ENCODE results near the gene PPP2R2C.

PPP2R2C gene

DNA sequence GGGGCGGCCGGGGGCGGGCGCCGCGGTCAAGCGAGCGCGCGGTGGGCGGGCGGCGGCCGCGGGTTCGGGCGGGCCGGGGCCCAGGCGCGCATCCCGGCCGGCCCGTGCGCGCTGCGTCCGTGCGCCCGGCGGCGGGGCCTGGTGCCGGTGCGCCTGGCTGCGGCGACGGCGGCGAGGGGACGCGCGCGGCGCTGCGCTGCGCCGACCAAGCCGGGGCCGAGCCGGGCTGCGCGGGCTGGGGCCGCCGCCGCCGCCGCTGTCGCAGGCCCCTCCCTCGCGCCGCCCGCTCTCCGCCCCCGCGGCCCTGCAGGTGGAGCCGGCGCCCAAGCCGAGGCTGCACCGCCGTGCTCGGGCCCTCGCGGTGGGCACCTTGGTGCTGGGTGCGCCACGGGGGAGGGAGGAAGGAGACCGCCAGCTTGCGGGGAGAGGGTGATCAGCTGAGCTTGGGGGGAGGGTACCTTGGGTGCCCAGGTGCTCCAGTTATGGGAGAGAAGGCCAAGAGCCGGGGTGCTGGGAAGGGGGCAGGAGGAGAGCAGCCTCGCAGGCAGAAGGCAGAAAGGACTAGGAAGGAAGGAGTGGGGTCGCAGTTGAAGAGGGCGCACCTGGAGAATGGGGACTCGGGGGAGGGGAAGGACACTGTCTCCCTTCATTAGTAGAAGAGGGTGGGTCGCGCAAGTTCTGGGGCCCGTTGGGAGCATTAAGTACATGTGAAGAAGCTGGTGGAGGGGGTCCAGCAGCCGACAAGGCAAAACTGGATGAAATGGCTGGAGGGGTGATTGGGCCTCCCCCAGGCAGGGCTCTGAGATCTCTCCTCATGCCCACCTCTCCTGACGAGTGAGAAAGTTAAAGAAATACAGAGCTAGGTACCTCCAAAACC is at the start of gene PPP2R2C:
TSS of gene PPP2R2C (minus strand) at position 228 of the 877 bp plus-strand sequence. CDS start 385 bp downstream, outside the sequence.
- no peak within 1 kb of the TSS for H3K4me3 ChIP-seq (ENCODE audit: low read depth, low read length)
- no peak for DNase-seq (ENCODE audit: low read depth, low spot score)

DNA sequence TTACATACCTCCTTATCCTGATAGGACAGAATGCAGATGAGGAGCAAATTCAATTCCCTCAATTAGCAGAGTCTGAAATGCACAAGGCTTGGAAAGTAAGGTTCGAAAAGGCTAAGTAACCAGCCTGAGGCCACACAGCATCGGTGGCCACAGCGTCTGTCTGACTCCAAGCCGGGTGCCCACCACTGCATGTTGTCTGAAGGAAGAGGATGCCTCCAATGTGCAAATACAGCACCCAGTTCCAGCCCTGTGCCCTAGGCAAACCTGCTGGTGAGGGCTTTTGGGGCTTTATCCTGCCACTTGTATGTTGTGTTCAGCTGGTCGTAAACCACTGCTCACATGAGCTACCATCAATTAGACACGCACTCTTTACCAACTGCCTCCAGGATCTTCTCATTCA is 48.6 kb upstream of the PPP2R2C start:
- in situ Hi-C loops (cut with HindIII; ENCODE audit: low sequenced_read_pairs) = no loop called here
- no peak for DNase-seq (ENCODE audit: low read depth, low spot score)
- no peak overlapping the region for H3K4me3 ChIP-seq (ENCODE audit: low read depth, low read length)
- TF ChIP-seq, protein P1, sequence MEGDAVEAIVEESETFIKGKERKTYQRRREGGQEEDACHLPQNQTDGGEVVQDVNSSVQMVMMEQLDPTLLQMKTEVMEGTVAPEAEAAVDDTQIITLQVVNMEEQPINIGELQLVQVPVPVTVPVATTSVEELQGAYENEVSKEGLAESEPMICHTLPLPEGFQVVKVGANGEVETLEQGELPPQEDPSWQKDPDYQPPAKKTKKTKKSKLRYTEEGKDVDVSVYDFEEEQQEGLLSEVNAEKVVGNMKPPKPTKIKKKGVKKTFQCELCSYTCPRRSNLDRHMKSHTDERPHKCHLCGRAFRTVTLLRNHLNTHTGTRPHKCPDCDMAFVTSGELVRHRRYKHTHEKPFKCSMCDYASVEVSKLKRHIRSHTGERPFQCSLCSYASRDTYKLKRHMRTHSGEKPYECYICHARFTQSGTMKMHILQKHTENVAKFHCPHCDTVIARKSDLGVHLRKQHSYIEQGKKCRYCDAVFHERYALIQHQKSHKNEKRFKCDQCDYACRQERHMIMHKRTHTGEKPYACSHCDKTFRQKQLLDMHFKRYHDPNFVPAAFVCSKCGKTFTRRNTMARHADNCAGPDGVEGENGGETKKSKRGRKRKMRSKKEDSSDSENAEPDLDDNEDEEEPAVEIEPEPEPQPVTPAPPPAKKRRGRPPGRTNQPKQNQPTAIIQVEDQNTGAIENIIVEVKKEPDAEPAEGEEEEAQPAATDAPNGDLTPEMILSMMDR (IDR thresholded peaks at IDR 0.05; ENCODE audit: low read depth, low read length) = no peak

More for the DNA sequence above, at the start of gene PPP2R2C:
- in situ Hi-C loops (cut with HindIII; ENCODE audit: low sequenced_read_pairs) = no loop called here
- TF ChIP-seq, protein P1 (IDR thresholded peaks at IDR 0.05; ENCODE audit: low read depth, low read length) = no peak

DNA sequence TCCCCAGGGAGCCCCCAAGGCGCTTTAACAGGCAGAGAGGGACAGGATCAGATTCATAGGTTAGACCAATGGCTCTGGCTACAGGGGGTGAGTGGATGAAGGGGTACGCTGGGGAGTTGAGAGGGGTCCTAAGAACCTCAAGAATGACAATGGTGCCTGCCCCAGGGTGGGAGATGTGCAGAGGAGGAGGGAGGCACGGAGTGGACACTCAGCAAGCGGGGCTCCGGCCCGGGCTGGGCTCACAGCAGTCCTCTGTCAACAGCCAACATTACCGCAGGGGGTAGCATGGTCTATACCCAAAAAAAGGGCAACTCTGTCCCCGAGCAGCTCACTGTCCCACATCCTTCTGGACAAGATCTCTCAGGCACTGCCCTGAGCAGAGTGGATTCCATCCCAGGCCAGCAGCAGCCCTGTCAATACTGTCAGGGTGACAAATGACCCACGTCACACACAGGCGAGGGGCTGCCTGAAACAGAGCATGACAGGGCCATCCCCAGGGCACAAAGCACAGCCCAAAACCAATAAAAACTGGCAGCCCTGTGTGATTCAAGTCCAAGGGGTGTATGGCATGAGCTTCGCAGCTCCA is 47.7 kb upstream of the PPP2R2C start:
- no peak overlapping the region for H3K4me3 ChIP-seq (ENCODE audit: low read depth, low read length)
- TF ChIP-seq, protein P1 (IDR thresholded peaks at IDR 0.05; ENCODE audit: low read depth, low read length) = no peak
- in situ Hi-C loops (cut with HindIII; ENCODE audit: low sequenced_read_pairs) = no loop called here
- DNase-seq (ENCODE audit: low read depth, low spot score) = no peak

DNA sequence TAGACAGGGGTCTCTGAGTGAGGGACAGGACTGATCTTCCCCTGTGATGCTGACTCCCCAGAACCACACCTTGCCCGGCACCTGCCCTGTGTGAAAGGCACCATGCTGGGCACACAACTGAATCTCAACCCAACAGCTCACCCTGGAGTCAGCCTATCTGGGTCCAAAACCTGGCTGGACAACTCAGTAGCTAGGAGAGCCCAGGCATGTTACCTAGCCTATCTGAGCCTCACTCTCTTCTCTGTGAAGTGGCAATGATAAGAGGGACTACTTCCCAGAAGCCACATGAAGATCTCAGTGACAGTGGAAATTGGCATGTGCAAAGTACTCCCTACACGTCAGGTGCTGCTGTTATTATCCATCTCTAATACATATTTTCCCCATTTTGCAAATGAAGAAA is 44.8 kb upstream of the PPP2R2C start:
- in situ Hi-C loops (cut with HindIII; ENCODE audit: low sequenced_read_pairs) = no loop called here
- no peak for DNase-seq (ENCODE audit: low read depth, low spot score)
- no peak overlapping the region for H3K4me3 ChIP-seq (ENCODE audit: low read depth, low read length)
- TF ChIP-seq, protein P1 (IDR thresholded peaks at IDR 0.05; ENCODE audit: low read depth, low read length) = no peak

DNA sequence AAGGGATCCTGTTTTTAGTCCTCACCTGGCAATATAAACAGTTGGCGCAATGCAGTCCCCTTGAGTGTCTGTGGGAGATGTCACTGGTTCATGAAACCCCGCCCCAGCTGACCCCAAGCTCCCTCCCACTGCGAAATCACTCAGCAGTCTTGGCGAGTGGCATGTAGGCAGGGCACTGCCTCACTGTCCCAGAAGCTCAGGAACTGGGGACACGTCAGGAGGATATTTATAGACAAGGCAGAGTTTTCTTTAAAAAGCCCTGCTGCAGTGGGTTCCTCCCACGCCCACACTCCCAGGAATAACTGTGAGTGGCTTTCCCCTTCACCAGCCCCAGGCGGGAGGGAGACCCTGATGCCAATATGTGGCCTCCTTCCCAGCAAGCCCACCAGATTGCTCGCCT is 44.3 kb upstream of the PPP2R2C start:
- TF ChIP-seq, protein P1 (IDR thresholded peaks at IDR 0.05; ENCODE audit: low read depth, low read length) = no peak
- in situ Hi-C loops (cut with HindIII; ENCODE audit: low sequenced_read_pairs) = no loop called here
- H3K4me3 ChIP-seq (ENCODE audit: low read depth, low read length) = no peak overlapping the region
- no peak for DNase-seq (ENCODE audit: low read depth, low spot score)

DNA sequence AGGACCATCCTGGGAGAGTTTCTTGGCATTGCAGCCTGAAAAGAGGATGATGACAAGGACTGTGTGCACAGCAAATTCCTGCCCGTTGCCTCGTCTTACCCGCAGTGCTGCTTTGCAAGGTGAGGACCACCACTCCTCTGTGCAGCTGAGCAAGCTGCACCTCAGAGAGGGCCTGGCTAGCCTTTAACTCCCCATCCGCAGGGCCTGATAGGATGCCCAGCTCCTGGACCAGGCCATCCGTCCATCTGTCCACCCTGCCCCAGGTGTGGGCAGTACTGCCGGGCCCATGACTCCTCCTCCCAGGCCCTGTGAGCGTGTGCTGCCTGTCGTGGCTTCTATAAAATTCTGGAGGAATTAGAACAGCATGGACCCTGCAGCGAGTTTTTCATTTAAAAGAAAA is 43.9 kb upstream of the PPP2R2C start:
- H3K4me3 ChIP-seq (ENCODE audit: low read depth, low read length) = no peak overlapping the region
- in situ Hi-C loops (cut with HindIII; ENCODE audit: low sequenced_read_pairs) = no loop called here
- TF ChIP-seq, protein P1 (IDR thresholded peaks at IDR 0.05; ENCODE audit: low read depth, low read length) = no peak
- no peak for DNase-seq (ENCODE audit: low read depth, low spot score)

All from astrocyte of the spinal cord (primary cell).